ENCODE measurements around the gene DYNC1H1. TPM values are rescaled to one million over a fixed set of nuclear protein-coding genes. Genes with fewer than 3 reads are reported as not detected.
"Not testable (repeated sequence)": the region's sequence is repeated elsewhere in the genome, so short reads cannot be mapped to it uniquely, and the experiment has no call there.

Gene DYNC1H1
- total RNA-seq, 1 experiment from 2014 or later = 438 TPM

DNA sequence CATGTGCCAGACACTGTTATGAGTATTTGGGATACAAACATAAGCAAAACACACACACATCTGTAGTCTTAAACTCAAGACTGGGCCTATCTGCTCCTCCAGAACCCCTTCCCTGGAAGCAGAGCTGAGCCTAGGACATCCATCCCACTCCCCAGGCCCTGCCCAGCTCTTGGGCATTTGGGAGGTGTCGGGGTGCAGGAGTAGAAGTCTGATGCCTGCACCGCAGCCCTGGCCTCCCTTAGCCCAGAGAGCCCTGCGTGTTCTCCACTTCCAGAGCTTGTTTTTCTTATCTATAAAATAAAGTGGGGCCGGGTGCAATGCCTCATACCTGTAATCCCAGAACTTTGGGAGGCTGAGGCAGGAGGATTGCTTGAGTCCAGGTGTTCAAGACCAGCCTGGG lies 110.8 kb downstream of the DYNC1H1 start (continued):
- TF ChIP-seq ZSCAN18 (CRISPR knock-in tag; IDR thresholded peaks at IDR 0.05) = no peak

GRCh38 chr14:102077382-102077709 lies 113.0 kb downstream of the DYNC1H1 start:
- Mint-ChIP-seq H3K27me3 (ENCODE audit: low read depth) (no peaks in the 10 kb centered on the region), H3K4me1 (no peaks in the 10 kb centered on the region), H3K9me3 (peaks cover 10% of the 10 kb centered on the region), H3K4me3 (no peak overlapping the region), H3K27ac (no peak overlapping the region), H3K36me3 (peaks cover 50% of the 10 kb centered on the region)
- ChIA-PET CTCF (interaction anchor here (0.7 to 2.9 kb wide), 2 partner anchors 20 to 31 kb away, joined by 3 to 10 read pairs; no protein-coding TSS in a partner anchor), POLR2A (interaction anchor here (0.6 to 0.7 kb wide), 3 partner anchors 10 to 416 kb away, joined by 3 to 4 read pairs (median 4); no protein-coding TSS in a partner anchor)
- TF ChIP-seq SMAD4 (CRISPR knock-in tag; IDR thresholded peaks at IDR 0.05) (no peak), GABPB1 (CRISPR knock-in tag; IDR thresholded peaks at IDR 0.05) (no peak), SP1 (CRISPR knock-in tag; conservative IDR thresholded peaks at IDR 0.05) (no peak), PREB (CRISPR knock-in tag; IDR thresholded peaks at IDR 0.05; ENCODE audit: borderline replicate concordance) (no peak), NFYB (CRISPR knock-in tag; conservative IDR thresholded peaks at IDR 0.05; ENCODE audit: low read depth) (no peak), ZNF138 (CRISPR knock-in tag; conservative IDR thresholded peaks at IDR 0.05) (no peak), ZNF263 (CRISPR knock-in tag; IDR thresholded peaks at IDR 0.05; ENCODE audit: low read depth) (no peak), NFATC4 (CRISPR knock-in tag; IDR thresholded peaks at IDR 0.05) (no peak), ZNF396 (CRISPR knock-in tag; IDR thresholded peaks at IDR 0.05; ENCODE audit: borderline replicate concordance) (no peak), ZNF121 (CRISPR knock-in tag; IDR thresholded peaks at IDR 0.05) (no peak), GTF2I (CRISPR knock-in tag; conservative IDR thresholded peaks at IDR 0.05) (no peak), ZNF232 (CRISPR knock-in tag; IDR thresholded peaks at IDR 0.05) (no peak), ZNF416 (CRISPR knock-in tag; IDR thresholded peaks at IDR 0.05) (no peak)
- TF ChIP-seq, protein P1, sequence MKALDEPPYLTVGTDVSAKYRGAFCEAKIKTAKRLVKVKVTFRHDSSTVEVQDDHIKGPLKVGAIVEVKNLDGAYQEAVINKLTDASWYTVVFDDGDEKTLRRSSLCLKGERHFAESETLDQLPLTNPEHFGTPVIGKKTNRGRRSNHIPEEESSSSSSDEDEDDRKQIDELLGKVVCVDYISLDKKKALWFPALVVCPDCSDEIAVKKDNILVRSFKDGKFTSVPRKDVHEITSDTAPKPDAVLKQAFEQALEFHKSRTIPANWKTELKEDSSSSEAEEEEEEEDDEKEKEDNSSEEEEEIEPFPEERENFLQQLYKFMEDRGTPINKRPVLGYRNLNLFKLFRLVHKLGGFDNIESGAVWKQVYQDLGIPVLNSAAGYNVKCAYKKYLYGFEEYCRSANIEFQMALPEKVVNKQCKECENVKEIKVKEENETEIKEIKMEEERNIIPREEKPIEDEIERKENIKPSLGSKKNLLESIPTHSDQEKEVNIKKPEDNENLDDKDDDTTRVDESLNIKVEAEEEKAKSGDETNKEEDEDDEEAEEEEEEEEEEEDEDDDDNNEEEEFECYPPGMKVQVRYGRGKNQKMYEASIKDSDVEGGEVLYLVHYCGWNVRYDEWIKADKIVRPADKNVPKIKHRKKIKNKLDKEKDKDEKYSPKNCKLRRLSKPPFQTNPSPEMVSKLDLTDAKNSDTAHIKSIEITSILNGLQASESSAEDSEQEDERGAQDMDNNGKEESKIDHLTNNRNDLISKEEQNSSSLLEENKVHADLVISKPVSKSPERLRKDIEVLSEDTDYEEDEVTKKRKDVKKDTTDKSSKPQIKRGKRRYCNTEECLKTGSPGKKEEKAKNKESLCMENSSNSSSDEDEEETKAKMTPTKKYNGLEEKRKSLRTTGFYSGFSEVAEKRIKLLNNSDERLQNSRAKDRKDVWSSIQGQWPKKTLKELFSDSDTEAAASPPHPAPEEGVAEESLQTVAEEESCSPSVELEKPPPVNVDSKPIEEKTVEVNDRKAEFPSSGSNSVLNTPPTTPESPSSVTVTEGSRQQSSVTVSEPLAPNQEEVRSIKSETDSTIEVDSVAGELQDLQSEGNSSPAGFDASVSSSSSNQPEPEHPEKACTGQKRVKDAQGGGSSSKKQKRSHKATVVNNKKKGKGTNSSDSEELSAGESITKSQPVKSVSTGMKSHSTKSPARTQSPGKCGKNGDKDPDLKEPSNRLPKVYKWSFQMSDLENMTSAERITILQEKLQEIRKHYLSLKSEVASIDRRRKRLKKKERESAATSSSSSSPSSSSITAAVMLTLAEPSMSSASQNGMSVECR (CRISPR knock-in tag; IDR thresholded peaks at IDR 0.05; ENCODE audit: borderline replicate concordance) = no peak
- DNase-seq (ENCODE audit: low spot score) (no peak), ATAC-seq (no peak; the same call in none of the 2 replicates)

DNA sequence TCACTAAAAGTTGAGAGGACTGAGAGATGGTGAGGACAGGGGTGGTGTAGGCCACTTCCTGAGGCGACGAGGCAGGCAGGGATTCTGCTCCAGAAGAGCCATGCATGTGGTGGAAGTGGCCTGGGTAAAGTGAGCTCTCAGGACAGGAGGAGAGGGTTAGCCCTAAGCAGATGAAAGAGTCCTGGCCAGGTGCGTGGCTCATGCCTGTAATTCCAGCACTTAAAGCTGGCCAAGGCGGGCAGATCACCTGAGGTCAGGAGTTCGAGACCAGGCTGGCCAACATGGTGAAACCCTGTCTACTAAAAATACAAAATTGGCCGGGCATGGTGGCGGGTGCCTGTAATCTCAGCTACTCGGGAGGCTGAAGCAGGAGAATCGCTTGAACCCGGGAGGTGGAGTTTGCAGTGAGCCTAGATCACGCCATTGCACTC lies 114.0 kb downstream of the DYNC1H1 start:
- not testable (repeated sequence) for H3K4me3 Mint-ChIP-seq; H3K9me3 Mint-ChIP-seq; H3K4me1 Mint-ChIP-seq; H3K27me3 Mint-ChIP-seq (ENCODE audit: low read depth); ATAC-seq; DNase-seq (ENCODE audit: low spot score)
- Mint-ChIP-seq H3K27ac (peak overlapping the region; percentile 97), H3K36me3 (peaks cover 60% of the 10 kb centered on the region)
- POLR2A ChIA-PET = interaction anchor here (0.7 kb wide), 1 partner anchor 10 kb away, joined by 3 read pairs; no protein-coding TSS in a partner anchor
- CTCF ChIA-PET = interaction anchor here (0.8 to 2.9 kb wide), 3 partner anchors 15 to 236 kb away, joined by 3 to 10 read pairs (median 3); no protein-coding TSS in a partner anchor
- 0 out of 2 replicates have a peak, but pooled peaks have one; percentile 60 for TF ChIP-seq ZNF121 (CRISPR knock-in tag; IDR thresholded peaks at IDR 0.05)
